GM12873 (cell line): Measurements from ENCODE around the gene MUS81.

Experiments used
- CTCF ChIP-seq: IDR thresholded peaks from 2 replicates; pipeline ENCODE4 v1.5.1; 2012; ENCODE audit warnings: low read depth, mild to moderate bottlenecking, moderate library complexity, low read length, control low read depth; ENCODE audit not compliant: insufficient read depth; ENCODE audit errors: missing control alignments

Gene MUS81

GRCh38 chr11:65890324-65891218 lies 30.3 kb downstream of the MUS81 start, which contains the start of gene CCDC85B:
Gene CCDC85B (plus strand): TSS chr11:65890673. CDS start chr11:65890784, 111 bp downstream.
- no peak for TF ChIP-seq CTCF

- TF ChIP-seq CTCF: peak; percentile 67
Observed at GRCh38 chr11:65891219-65892136, 31.2 kb downstream of the MUS81 start.

GRCh38 chr11:65892661-65893317 lies 32.6 kb downstream of the MUS81 start:
- no peak for TF ChIP-seq CTCF

- TF ChIP-seq CTCF: no peak
Observed at GRCh38 chr11:65894034-65894591, 33.9 kb downstream of the MUS81 start.

GRCh38 chr11:65895482-65895981 lies 35.3 kb downstream of the MUS81 start:
- no peak for TF ChIP-seq CTCF

GRCh38 chr11:65896034-65896999 lies 36.1 kb downstream of the MUS81 start:
- TF ChIP-seq CTCF: no peak
